Fibroblast of pulmonary artery (primary cell): ENCODE data around the gene SLC6A6.

ENCODE experiments used
- DNase-seq: peaks from one replicate; pipeline ENCODE4 v3.0.0-alpha.2; 2010; ENCODE audit warnings: low read depth
- H3K4me3 ChIP-seq: replicated peaks from 2 replicates; pipeline ENCODE4 v1.5.1; 2011; ENCODE audit warnings: low read depth, mild to moderate bottlenecking, control low read depth, low read length, moderate library complexity
- TF ChIP-seq, protein P1 (sequence below): IDR thresholded peaks from 2 replicates; pipeline ENCODE4 v1.5.1; 2011; ENCODE audit warnings: mild to moderate bottlenecking, control low read depth, low read length, inconsistent platforms; ENCODE audit errors: missing control alignments

The SLC6A6 gene

DNA sequence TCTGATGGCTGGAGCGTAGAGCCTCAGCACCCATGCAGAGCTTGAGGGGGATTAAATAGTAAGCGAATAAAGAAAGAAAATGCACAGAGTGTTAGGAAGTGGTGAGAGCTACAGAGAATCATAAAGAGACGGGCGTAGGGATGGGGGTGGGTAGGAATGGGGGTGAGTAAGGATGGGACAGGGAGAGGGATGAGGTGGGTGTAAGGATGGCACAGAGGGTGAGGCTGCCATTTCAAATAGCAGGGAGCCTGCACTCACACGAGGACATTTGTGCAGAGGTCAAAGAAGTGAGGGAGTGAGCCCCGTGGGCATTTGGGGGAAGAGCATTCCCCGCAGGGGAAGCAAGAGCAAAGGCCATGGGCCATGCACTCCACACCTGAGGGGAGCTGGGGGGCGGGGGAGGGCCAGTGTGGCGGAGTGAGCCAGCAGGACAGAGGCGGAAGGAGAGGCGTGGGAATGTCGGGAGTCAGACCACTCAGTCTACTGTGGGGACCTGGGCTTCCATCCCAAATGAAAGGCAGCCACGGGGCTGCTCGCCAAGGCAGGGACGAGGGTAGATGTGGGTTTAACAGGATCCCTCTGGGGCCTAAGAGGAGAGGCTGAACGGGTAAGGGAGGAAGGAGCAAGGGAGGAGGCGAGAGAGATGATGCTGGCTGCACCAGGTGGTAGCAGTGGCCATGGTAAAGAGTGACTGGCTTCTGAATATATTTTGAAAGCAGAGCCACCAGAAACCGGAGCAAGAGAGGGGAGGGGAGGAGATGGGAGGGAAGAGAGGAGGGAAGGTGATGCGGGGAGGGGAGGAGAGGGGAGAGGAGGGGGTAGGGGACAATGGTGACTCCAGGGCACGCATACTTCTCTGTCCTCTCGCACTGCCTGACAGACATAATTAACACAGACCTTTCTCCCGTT is 35.2 kb upstream of the SLC6A6 start:
- no peak for DNase-seq
- TF ChIP-seq, protein P1, sequence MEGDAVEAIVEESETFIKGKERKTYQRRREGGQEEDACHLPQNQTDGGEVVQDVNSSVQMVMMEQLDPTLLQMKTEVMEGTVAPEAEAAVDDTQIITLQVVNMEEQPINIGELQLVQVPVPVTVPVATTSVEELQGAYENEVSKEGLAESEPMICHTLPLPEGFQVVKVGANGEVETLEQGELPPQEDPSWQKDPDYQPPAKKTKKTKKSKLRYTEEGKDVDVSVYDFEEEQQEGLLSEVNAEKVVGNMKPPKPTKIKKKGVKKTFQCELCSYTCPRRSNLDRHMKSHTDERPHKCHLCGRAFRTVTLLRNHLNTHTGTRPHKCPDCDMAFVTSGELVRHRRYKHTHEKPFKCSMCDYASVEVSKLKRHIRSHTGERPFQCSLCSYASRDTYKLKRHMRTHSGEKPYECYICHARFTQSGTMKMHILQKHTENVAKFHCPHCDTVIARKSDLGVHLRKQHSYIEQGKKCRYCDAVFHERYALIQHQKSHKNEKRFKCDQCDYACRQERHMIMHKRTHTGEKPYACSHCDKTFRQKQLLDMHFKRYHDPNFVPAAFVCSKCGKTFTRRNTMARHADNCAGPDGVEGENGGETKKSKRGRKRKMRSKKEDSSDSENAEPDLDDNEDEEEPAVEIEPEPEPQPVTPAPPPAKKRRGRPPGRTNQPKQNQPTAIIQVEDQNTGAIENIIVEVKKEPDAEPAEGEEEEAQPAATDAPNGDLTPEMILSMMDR, result no peak

DNA sequence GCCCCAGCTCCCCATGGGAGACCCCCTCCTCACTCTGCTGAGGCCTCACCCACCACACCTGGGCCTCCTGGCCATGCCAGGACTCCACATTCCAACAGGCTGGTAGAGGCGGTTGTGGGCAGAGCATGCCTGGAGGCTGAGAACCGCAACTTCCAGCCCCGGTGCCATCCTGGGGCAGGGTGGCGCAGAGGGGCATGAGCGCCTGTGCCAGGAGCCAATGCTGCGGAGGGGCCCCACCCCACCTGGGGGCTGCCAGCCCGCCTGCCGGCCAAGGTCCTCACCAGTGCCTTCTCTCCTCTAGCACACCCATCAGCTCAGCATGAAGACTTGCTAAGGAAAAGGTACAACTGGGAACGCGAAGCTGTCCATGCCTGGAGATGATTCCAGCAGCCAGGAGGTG is 34.3 kb upstream of the SLC6A6 start:
- TF ChIP-seq, protein P1, result no peak
- H3K4me3 ChIP-seq, result no peak overlapping the region
- no peak for DNase-seq

More for the DNA sequence above, 35.2 kb upstream of the SLC6A6 start:
- no peak overlapping the region for H3K4me3 ChIP-seq

- DNase-seq, result no peak
- H3K4me3 ChIP-seq, result no peak overlapping the region
- TF ChIP-seq, protein P1, result no peak
Observed at GRCh38 chr3:14368885-14369284, 33.5 kb upstream of the SLC6A6 start.

DNA sequence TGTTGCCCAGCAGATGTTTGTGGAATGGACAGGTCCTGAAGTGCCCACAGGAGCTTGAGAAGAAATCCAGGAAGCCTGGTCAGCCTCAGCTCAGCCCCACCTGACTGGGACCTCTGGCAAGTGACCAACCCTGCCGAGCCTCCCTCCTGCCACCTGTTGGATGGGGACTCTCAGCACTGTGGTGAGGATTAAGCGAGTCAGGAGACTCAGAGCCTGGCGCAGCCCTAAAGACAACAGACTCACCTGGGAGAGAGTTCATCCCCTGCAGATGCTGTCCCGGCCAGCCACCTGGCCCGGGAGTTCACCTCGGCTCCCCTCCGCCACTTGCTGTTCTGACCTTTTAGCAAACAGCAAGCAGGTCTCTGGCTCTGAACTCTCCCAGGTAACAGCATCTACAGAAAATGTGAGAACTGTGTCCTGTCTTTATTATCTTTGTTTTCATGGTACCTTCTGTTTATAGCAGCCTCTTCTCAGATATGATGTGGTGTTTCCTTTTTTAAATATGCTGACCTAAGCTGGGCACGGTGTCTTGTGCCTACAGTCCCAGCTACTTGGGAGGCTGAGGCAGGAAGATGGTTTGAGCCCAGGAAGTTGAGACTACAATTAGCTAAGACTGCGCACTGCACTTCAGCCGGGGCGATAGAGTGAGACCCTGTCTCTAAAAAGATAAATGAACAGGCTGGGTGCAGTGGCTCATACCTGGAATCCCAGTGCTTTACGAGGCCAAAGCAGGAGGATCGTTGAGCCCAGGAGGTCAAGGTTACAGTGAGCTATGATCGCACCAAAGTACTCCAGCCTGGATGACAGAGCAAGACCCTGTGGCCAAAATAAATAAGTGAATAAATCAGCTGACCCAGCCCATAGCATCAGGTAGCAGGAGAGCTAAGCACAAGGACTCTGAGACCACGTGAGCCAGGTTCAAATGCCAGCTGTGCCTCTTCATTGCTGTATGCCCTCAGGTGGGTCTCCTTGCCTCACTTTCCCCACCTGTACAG is 32.4 kb upstream of the SLC6A6 start:
- TF ChIP-seq, protein P1, result no peak
- DNase-seq, result no peak
- no peak overlapping the region for H3K4me3 ChIP-seq

DNA sequence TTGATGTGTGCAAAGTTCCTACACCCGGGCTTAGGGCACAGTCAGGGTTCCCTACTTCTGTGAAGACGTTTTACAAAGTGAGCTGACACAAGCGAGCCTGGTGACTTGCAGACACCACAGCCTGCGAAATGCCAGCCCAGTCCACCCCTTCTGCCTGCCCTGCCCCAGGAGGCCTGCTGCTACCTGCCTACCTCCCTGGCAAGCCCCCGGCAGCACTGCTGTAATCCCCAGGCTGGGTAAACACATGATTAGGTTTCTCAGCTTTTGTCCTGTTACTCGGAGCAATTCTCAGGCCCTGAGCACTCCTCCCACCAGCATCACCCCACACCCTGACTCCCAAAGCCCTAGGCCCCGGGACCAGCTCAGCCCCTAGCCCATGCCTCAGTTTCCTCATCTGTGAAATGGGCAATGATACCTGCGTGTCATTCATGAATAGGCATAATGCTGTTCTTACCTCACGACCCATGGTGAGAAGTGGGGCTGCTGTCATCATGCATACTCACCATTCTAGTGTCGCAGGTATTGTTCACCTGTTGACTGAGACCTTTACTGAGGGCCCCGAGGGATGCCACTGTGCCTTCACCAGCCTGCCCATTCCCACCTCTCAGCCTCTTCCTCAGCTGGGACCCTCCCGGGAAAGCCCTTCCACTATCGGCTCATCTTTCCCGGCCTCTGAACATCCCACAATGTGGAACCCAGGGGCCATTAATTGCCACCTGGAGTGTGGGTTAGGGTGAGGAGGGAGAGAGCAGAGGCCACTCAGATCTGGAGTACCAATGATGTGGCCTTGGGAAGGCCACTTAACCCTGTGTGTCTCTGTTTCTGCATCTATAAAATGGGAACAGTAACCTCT is 31.5 kb upstream of the SLC6A6 start:
- TF ChIP-seq, protein P1, result no peak
- no peak overlapping the region for H3K4me3 ChIP-seq
- DNase-seq, result no peak
